Fibroblast of lung (primary cell): Measurements from ENCODE around the gene FCF1.

Experiments
- EZH2 ChIP-seq: IDR thresholded peaks from 2 replicates; pipeline ENCODE4 v1.5.1; 2012; ENCODE audit warnings: low read length, control low read depth, mild to moderate bottlenecking; ENCODE audit errors: missing control alignments
- TF ChIP-seq, protein P1 (sequence below), 2 donors: IDR thresholded peaks in 1 of 2; conservative IDR thresholded peaks in 1 of 2; 1 replicate in 1 of 2; 2 replicates in 1 of 2; pipeline ENCODE4 v1.5.1; 2011 to 2012; ENCODE audit warnings: low read length in 2 of 2, control low read depth in 1 of 2, inconsistent platforms in 1 of 2, low read depth in 1 of 2, mild to moderate bottlenecking in 1 of 2

DNA sequence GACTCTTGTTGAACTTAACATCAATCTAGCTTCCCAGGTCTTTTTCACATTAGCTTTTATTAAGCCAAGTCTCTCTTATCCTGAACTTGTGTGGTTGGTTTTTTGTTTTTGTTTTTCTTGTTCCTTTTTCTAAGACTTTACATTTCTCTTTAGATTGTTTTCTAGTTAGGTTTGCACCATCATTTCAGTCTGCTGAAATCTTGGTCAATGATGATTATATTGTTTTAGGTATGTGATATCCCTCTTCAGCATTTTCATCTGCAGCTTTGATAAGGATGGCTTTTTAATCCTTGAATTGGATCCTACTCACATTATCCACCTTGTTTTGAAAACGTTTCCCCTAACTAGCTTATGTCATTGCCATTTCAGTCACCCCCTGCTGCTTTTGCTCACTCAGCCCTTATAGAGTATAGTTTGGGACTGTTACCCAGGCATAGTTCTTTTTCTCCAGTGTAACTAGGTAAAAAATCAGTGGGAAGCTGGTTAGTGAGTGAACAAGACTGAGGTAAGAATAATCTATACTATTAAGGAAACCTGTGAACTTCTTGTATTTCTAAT is 72.2 kb downstream of the FCF1 start:
- TF ChIP-seq, protein P1, sequence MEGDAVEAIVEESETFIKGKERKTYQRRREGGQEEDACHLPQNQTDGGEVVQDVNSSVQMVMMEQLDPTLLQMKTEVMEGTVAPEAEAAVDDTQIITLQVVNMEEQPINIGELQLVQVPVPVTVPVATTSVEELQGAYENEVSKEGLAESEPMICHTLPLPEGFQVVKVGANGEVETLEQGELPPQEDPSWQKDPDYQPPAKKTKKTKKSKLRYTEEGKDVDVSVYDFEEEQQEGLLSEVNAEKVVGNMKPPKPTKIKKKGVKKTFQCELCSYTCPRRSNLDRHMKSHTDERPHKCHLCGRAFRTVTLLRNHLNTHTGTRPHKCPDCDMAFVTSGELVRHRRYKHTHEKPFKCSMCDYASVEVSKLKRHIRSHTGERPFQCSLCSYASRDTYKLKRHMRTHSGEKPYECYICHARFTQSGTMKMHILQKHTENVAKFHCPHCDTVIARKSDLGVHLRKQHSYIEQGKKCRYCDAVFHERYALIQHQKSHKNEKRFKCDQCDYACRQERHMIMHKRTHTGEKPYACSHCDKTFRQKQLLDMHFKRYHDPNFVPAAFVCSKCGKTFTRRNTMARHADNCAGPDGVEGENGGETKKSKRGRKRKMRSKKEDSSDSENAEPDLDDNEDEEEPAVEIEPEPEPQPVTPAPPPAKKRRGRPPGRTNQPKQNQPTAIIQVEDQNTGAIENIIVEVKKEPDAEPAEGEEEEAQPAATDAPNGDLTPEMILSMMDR (conservative IDR thresholded peaks at IDR 0.05 in 1 of 2, IDR thresholded peaks at IDR 0.05 in 1 of 2; ENCODE audit: low read depth in 1 of 2, low read length in 2 of 2) = no peak
- TF ChIP-seq EZH2 = no peak
